NCI-H446 treated with DMSO at 0.1 percent for 48 hours (cell line): ENCODE measurements around the gene BMP7.
"Not testable (repeated sequence)": the region's sequence is repeated elsewhere in the genome, so short reads cannot be mapped to it uniquely, and the experiment has no call there.

ENCODE experiments used
- DNase-seq: peaks from one replicate; lab custom pipeline; 2025; lab: John Stamatoyannopoulos, UW

The BMP7 gene

DNA sequence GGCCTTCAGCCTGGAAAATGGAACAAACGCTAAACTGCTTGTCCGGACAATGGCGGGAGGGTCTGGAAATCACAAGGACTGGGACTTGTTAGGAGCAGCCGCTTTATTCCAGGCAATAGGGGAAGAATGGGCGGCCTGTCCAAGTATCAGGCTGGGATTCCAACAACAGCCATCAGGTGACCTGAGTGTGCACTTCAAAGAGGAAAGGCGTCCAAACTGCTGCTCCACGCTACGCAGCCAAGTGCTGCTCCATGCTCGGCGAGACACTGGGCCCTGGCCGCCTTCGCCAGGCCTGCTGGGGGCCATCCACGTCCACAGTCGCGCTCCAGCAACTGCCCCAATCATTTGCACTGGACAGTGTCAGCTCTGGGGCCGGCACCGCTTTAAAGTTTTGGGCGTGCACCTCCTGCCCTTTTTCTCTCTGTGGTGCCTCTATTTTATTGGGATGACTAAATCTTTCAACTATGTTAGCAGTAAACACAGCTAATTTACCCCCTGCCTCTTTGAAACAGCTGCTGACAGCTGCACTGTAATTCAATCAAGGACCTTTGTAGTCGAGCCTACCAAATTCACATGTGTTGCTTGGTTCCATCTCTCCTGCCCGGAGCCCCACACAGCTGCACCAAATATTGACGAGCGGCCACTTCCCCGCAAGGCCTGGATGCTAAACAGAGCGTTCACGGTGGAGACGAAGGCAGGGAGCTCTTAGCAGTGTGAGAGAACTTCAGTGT lies 98.3 kb downstream of the BMP7 start:
- no peak for DNase-seq

DNA sequence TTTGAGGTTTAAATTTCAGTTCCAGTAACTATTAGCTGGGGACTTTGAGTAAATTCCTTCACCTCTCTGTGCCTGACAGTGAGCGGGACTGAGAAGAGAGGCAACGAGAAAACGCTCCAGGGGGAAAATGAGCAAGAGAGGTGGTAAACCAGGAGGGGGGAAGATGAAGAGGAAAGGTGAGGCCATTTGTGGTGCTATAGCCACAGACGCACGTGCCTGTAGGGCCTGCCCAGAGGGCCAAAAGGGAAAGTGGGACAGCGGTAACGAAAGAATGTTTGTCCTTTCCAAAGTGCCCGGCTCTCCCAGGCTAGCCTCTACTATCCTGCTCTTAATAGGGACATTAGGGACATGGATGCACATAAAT lies 99.2 kb downstream of the BMP7 start:
- no peak for DNase-seq

DNA sequence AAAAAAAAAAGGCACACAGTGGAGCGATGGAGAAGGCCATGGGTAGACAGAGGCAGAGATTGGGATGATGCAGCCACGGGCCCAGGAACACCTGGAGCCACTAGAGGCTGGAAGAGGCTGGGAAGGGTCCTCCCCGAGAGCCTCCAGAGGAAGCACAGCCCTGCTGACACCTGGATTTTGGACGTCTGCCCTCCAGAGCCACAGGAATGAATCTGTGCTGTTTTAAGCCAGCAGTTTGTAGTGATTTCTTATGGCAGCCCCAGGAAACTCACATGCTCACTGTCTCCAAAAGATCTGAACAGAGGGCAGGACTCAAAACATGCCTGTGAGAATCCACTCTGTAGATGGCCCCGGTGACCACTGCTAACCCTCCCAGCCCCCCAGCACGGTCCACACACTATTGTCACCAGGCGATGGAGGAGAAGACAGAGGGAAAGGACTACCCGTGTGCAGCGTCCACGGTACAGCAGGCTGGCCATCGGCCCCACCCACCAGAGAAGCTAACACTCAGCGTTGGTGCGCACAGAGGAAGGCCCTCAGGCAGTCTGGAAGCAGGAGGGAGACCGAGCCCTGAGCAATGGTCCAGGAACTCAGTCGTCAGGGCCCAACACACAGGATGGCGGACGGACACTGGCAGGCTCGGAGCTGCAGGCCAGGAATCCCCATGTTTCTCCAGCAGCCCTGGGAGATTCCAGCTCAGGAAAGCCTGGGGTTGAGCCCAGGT lies 99.7 kb downstream of the BMP7 start:
- DNase-seq = no peak

DNA sequence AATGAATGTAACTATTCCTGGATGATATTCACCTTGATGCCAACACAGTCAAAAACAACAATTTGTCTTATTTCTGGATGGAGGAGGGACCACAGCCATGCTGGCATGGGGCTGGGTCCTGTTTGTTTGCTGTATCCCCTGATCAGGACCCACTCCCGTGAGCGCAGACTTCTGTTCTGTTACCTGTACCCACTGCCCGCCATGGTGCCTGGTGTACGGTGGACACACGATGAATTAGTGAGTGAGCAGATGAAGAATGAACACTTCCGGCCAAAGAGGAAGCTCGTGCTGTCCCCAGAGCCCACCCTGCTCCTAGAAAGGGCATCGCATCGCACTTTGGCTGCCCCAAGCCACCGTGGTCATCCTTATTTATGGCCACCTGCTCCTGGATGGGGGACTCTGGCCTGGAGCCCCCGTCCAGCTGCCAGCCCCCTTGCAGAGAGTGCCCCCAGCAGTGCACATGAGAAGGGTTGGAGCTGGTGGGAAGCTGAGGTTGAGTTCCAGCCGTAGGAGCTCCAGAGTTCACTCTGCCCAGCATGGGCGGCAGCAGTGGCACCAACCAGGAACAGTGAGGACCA lies 100.9 kb downstream of the BMP7 start:
- DNase-seq = no peak

DNA sequence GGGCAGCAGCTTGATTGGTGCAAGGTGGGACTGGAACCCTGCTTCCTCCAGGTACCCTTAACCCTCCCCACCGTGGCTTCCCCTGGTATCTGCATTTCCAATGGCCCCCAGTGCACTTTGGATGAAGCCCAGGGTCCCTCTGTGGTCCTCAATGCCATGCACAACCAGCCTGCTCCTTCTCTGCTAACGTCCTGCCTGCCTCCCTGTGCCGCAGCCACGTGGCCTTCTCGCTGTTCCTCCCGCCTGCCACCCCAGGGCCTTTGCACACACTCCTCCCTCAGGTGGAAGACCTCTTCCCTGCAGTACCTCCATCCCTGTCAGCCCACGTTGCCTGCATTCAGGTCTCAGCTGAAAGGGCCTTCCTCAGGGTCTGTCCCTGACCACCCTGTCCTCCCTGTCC lies 101.6 kb downstream of the BMP7 start:
- DNase-seq = no peak

DNA sequence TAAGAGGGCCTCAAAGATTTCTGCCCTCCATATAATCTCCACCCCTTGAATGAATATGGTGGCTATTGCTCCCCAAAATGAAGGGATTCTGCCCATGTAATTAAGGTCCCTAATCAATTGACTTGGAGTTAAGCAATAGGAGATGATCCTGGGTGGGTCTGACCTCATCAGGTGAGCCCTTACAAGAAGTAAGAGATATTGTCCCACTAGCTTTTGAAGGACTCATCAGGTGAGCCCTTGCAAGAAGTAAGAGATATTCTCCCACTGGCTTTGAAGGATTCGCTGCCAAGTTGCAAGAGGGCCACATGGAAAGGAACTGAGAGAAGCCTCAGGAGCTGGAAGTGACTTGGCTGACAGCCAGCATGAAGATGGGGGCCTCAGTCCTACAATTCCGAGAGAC lies 103.4 kb downstream of the BMP7 start:
- no peak for DNase-seq

DNA sequence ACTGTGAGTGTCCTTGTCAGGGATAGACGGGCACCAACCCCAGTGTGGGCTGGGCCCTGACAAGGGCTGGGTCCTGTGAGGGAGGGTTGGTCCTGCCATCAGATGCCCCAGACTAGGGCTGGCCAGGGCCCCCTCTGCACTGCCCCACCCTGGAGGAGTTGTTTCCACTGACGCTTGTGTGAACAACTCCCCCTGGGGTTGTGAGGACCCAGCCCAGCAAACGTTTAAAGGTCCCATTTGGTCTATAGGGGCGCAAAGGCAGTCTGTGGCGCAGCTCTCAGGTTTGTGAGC lies 104.1 kb downstream of the BMP7 start:
- DNase-seq = no peak

DNA sequence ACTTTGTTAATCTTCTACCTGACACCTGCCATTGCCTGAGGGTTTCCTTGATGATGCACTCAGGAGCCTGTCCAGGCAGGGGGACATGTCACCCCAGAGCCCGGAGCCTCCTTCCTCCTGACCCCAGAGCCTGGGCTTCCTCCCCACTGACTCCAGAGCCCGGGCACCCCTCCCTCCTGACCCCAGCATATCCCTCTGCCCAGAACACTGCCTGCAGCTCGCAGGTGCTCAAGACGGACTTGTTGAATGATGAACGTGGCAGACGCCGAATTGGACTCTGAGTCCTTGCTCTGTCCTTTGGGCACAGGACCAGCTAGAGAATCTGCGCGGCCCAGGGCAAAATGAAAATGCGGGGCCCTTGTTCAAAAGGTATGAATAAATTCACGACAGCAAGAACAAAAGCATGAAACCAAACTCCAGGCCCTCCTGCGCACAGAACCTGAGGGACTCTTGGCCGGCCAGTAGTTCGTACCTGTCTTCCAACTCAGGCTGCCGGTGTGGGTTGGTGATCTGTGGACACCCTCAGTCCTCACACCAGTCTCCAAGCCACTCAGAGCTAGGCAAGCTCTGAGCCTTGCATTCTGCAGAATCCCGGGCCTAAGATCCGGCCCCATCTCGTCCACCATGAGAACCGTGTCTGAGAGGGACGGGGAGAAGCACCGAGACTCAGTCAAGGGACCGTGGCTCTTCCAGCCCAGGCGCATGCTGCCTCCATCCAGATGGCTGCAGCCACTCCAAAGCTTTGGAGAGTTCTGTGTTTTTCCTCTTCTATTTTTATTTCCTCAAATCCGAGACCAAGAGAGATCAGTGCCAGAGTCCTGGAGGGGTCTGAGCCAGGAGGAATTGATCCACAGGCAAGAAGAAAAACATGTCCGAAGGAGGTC lies 104.7 kb downstream of the BMP7 start:
- DNase-seq = no peak

DNA sequence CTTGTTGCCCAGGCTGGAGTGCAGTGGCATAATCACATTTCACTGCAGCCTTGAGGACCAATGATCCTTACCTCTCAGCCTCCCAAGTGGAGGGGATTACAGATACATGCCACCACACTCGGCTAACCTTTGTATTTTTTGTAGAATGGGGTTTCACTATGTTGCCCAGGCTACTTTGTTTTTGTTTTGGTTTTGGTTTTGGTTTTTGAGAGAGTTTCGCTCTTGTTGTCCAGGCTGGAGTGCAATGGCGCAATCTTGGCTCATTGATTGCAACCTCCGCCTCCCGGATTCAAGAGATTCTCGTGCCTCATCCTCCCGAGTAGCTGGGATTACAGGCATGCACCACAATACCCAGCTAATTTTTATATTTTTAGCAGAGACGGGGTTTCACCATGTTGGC lies 105.5 kb downstream of the BMP7 start:
- no peak for DNase-seq

DNA sequence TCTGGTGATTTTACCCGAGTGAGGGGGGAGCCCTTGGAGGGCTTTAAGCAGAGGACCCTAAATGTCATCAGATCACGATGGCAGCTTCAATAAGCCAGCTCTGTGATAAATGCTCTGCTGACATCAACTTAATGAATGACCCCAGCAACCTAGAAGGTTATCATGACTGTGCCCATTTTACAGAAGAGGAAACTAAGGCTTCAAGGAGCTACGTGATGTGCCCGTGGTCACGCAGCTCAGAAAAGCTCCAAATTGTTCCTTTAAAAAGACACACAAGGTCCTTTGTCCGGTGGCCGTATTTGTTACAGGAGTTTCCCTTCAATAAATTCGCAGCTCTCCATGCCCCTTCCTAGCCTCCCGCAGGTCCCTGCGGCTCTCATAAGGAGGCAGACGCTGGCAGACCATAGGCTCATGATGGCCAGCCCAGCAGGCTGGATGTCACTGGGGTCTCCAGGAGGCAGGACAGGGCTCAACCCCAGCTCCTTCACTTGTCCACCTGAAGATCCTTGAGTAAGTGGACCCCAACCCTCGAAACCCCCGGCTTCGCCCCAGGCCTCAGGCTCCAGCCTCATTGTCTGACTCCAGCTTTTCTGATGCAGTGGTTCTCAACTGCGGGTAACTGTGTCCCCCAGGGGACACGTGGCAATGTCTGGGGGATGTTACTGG lies 106.4 kb downstream of the BMP7 start:
- DNase-seq = no peak

DNA sequence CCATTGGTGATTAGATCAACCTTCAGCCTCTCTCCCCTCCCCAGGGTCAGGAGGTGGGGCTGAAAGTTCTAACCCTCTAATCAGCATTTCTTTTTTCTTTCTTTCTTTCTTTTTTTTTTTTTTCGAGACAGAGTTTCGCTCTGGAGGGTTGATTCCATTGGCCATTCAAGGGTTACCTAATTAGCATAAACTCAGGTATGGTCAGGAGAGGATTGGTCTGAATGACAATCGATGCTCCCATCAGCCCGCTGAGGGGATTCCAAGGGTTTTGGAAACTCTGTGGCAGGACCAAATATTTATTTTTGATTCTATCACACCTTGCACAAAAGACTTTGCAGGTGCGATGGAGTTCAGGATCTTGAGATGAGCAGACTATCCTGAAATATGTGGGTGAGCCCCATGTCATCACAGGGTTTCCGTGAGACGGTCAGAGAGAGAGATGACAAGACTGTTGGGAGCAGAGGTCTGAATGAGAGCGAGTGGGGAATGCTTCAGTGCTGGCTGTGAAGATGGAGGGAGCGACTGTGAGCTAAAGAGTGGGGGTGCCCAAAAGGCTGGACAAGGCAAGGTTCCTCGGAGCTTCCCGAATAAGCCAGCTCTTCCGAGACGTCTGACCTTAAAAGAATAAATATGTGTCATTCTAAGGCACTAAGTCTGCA lies 107.1 kb downstream of the BMP7 start:
- DNase-seq = no peak

DNA sequence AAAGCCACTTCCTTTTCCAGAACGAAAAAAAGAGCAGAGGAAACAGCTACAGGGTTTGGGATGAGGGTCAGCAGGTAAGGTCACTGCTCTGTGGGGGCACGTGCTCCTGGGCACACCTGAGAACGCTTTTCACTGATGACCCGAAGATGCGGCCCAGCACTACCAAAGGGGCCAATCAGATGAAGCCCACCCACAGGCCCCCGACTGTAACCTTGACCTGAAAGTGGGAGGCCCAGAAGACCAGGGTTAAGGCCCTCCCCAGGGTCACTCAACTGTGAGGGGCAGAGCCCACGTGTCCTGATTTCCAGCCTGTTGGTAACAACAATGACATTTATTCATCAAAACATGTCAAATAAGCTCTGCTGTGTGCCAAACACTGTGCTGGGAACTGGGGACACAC lies 108.0 kb downstream of the BMP7 start:
- DNase-seq = no peak

DNA sequence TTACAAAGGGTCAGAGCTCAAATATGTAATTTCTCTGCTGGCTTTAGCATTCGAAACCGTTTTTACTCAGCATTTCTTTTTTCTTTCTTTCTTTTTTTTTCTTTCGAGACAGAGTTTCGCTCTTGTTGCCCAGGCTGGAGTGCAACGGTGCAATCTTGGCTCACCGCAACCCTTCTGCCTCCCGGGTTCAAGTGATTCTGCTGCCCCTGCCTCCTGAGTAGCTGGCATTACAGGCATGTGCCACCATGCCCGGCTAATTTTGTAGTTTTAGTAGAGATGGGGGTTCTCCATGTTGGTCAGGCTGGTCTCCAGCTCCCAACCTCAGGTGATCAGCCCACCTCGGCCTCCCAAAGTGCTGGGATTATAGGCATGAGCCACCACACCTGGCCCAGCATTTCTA lies 108.7 kb downstream of the BMP7 start:
- not testable (repeated sequence) for DNase-seq

DNA sequence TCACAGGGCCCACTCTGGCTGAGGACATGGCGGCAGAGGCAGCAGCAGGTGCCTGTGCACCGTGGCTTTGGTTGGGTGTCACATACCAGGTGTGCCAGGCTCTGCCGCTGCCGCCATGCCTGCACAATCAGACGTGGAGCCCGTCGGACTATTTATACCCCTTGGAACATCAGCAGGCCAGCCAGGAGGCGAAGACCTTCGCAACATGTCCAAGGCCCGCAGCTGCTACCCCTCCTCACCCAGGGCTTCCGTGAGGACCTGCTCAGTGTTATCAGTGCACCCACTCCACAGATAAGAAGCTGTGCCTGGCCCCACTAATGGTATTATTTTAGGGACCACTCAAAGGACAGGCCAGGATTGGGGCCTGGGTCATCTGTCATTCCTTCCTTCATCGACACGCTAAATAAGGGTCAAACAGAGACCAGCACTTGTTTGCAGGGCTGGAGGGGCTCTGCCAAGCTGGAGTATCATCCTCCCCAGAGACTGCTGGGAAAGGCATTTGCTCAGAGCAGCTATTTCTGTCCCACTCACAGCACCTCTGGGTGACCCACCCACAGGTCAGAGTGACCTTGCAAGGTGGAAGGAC lies 109.2 kb downstream of the BMP7 start:
- no peak for DNase-seq

DNA sequence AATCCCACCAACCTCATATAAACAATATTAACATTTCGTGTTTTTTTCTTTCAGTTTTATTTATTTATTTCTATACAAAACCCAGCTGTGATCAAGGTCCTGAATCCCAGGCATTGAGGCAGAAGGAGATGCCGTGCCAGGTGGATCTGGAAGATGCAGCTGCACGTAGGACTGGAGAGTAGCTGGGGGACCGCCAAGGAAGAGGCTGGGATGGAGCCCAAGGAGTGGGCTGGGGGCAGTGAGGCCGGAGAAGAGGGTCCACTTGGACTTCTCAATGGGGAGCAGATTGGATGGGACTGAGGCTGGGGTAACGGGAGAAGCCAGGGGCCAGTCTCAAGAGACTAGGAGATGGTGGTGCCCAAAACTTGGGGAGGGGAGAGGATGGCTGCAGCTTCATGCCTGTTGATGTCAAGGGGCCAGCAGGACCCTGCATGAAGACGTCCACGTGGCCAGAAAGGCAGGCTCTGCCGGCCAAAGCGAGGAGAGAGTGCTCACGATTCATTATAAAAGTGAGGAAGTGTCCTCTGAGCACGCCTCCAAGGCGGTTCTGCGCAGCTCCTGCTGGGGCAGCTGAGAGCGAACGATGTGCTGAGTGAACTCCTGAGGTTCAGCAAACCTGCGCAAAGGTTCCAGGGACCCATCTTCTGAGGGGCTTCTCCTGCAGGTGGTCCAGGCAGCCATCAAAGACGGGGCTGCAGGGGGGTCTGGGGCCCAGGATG lies 110.3 kb downstream of the BMP7 start:
- no peak for DNase-seq

DNA sequence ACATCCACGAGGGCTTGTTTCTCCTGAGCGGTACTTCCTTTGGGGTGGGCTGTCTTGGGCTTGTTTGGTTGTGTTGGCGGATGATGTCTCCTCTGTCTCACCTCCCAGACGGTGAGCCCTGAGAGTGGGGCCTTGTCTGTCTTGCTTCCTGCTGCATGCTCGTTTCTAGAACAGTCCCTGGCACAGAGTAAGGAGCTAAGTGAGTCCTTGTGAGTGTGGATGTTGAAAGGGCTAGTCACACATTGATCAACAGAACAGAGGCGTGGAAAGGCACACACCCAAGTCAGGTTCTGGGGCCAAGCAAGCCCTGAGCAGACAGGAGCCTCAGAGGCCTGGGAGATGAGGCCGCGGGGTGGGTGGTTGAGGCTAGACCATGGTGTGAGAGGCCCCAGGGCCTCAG lies 111.0 kb downstream of the BMP7 start:
- no peak for DNase-seq

DNA sequence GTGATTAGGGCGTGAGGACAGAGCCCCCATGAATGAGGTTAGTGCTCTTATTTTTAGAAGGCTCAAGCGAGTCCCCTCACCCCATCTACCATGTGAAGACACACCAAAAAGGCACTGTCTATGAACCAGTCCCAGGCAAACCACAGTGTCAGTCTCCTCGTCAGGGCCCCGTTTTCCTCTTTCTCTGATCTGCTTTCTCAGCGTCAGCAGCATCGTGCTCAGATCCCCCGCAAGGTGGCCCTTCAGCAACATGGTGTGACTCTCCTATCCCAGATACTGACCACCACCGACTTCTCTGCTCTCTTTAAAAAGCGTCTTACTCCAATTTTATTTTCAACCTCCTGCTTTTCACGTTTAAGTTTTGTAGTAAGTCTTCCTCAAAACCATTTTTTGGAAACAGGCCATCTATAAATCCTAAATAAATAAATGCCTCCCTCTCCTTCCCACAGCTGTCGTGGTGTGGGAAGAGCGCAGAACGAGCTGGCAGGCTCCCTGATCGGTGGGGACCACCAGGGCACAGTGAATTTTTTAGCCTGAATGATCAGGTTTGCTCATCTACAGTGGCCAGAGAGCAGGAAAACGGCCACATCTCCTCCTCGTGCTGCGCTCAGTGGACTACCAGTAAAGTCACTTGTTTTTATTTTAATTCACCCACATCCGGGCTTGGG lies 113.1 kb downstream of the BMP7 start:
- DNase-seq = no peak

DNA sequence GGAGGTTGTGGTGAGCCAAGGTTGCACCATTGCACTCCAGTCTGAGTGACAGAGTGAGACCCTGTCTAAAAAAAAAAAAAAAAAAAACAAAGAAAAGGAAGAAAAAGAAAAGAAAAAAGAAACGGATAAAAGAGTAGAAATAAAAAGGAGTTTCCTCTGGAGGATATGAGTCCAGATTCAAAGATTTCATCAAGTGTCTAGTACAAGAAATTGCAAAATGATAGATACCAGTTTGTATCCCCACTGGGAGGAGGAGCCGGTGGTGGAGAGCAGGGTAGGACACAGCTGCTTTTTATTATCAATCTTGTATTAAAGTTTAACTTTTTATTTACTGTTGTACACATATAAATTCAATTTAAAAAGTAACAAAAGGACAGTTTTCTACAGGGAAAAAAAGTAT lies 113.9 kb downstream of the BMP7 start:
- no peak for DNase-seq

DNA sequence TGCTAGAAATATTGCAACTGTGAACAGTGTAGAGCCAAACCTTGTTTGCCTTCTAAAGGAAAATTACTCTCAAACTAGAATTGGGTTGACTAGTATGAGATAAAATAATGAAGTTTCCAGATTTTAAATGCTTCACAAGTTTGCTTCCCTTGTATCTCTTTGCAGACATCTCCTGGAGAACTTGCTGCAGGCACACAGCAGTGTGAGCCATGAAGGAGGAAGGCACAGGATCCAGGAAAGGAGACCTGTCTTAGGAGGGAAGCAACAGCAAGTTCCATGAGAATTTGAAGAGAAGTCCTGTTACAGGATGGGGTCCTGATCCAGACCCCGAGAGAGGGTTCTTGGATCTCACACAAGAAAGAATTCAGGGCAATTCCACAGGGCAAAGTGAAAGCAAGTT lies 115.9 kb downstream of the BMP7 start:
- DNase-seq = no peak

DNA sequence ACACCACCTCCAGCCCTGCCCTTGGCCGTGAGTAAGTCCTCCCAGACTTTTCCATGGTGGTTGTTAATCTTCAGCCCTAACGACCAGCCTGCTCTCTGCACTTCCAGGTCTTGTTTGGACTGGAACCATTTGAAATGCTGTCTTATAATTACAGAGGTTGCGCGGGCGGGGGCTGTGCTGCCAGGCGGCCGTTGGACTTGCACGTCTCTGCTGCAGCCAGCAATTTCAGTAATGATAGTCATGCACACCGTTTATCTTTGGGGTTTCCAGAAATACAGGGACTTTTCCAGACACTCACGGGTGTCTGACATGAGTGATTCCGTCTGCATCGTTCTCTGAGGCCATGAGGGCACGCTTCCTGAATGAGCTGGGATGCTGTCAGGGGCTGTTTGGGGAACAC lies 118.2 kb downstream of the BMP7 start:
- no peak for DNase-seq
